ENCODE measurements around the gene MYADML2.
A peak's percentile ranks its signal among the peaks of the same experiment; 100 is the strongest.

DNA sequence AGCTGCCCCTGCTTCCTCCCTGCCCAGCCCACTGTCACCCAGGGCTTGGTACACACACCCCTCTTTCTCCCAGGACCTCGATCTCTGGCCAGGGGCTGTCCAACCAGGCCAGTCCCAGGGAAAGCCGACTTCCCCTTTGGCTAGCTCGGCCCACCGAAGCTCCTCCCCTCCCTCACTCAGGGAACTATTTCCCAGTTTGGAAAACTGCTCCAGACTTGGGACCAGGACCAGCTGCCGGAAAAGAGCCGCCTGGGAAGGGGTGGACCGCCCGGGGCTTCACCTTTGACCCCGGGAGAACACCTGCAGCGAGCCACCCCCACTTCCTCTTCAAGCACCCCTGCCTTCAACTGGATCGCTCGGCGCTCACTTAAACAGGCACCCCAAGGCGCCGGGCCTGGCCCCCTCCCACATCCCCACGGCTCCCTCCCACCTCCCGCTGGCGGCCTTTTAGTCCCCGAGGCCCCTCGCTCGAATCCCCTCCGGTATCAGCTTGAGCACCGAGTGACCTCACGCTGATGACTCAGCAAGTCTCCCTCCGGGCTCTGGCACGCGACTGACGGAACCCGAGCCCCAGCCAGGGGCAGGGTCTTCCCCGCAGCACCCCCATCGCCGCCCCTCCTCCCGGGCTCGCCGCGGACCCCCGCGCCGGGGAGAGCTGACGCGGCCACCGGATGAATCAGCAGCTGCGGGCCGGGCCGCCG is 20.4 kb downstream of the MYADML2 start:
- TF ChIP-seq EZH2 (IDR thresholded peaks at IDR 0.05; ENCODE audit: low read depth, unreplicated experiment) (no peak), POLR2AphosphoS5 (IDR thresholded peaks at IDR 0.05; ENCODE audit: low read depth) (peak; percentile 48; the same call in 1 of the 2 replicates), CREB1 (CRISPR knock-in tag; IDR thresholded peaks at IDR 0.05; ENCODE audit: low read depth) (peak; percentile 58; the same call in 1 of the 2 replicates), REST (IDR thresholded peaks at IDR 0.05; ENCODE audit: unreplicated experiment) (no peak), JUNB (IDR thresholded peaks at IDR 0.05; ENCODE audit: unreplicated experiment) (no peak), ZNF462 (CRISPR knock-in tag; IDR thresholded peaks at IDR 0.05) (no peak)
- TF ChIP-seq, protein P1, sequence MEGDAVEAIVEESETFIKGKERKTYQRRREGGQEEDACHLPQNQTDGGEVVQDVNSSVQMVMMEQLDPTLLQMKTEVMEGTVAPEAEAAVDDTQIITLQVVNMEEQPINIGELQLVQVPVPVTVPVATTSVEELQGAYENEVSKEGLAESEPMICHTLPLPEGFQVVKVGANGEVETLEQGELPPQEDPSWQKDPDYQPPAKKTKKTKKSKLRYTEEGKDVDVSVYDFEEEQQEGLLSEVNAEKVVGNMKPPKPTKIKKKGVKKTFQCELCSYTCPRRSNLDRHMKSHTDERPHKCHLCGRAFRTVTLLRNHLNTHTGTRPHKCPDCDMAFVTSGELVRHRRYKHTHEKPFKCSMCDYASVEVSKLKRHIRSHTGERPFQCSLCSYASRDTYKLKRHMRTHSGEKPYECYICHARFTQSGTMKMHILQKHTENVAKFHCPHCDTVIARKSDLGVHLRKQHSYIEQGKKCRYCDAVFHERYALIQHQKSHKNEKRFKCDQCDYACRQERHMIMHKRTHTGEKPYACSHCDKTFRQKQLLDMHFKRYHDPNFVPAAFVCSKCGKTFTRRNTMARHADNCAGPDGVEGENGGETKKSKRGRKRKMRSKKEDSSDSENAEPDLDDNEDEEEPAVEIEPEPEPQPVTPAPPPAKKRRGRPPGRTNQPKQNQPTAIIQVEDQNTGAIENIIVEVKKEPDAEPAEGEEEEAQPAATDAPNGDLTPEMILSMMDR (conservative IDR thresholded peaks at IDR 0.05; ENCODE audit: low read depth in 2 of 2): no peak

Measured in GM23338 (cell line).